Measurements from ENCODE around the gene CCL14. TPM values are rescaled to one million over a fixed set of nuclear protein-coding genes. Genes with fewer than 3 reads are reported as not detected.

Gene CCL14
- total and polyA plus RNA-seq, 10 donors = 72.3 to 1,219 (median 291) TPM

DNA sequence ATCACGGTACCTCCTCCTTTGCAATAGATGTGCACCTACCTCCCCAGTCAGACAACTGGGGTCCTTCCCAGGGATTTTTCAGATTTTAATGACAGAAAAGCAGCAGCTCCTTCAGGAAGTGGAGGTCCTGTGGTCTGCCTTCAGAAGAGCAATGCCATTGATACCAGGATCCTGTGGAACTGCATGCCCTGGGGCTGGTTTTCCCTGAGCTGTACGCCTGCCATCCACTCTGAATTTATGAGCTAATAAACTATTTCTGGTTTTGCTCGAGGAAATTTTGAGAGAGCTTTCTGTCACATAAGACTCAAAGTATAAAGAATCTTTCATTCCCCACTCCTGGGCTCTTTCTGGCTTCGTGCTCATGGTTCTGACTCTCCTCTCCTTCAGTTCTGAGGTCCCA is 41.2 kb upstream of the CCL14 start:
- no peak for DNase-seq
- Histone ChIP-seq H3K36me3 (no peaks in the 10 kb centered on the region), H3K27me3 (replicated peaks in 1 of 7) (no peaks in the 10 kb centered on the region), H3K9me3 (peaks cover 0 to 6% (median 0%) of the 10 kb centered on the region in 8 donors), H3K4me3 (no peak overlapping the region), H3K4me1 (no peaks in the 10 kb centered on the region), H3K27ac (no peak overlapping the region)
- TF ChIP-seq POLR2AphosphoS5 (IDR thresholded peaks at IDR 0.05) (no peak), POLR2A (IDR thresholded peaks at IDR 0.05) (no peak)
- TF ChIP-seq, protein P1, sequence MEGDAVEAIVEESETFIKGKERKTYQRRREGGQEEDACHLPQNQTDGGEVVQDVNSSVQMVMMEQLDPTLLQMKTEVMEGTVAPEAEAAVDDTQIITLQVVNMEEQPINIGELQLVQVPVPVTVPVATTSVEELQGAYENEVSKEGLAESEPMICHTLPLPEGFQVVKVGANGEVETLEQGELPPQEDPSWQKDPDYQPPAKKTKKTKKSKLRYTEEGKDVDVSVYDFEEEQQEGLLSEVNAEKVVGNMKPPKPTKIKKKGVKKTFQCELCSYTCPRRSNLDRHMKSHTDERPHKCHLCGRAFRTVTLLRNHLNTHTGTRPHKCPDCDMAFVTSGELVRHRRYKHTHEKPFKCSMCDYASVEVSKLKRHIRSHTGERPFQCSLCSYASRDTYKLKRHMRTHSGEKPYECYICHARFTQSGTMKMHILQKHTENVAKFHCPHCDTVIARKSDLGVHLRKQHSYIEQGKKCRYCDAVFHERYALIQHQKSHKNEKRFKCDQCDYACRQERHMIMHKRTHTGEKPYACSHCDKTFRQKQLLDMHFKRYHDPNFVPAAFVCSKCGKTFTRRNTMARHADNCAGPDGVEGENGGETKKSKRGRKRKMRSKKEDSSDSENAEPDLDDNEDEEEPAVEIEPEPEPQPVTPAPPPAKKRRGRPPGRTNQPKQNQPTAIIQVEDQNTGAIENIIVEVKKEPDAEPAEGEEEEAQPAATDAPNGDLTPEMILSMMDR (IDR thresholded peaks at IDR 0.05 in 8 of 11, conservative IDR thresholded peaks at IDR 0.05 in 3 of 11) = no peak
- intact Hi-C loops (cut with DNase I; ENCODE audit: low total_unique reads) = no loop called here
- 45 to 80% (median 63%) methylated on average over 4 of the region's 4 CpGs for WGBS, 5 donors

- intact Hi-C loops (cut with DNase I; ENCODE audit: low total_unique reads) = no loop called here
- Histone ChIP-seq H3K27ac (no peak overlapping the region), H3K27me3 (replicated peaks in 1 of 7) (no peaks in the 10 kb centered on the region), H3K4me1 (no peaks in the 10 kb centered on the region), H3K9me3 (peaks cover 0 to 8% (median 0%) of the 10 kb centered on the region in 8 donors), H3K4me3 (no peak overlapping the region), H3K36me3 (no peaks in the 10 kb centered on the region)
- no peak for DNase-seq
- WGBS, 5 donors = 87 to 95% (median 91%) methylated on average over 6 of the region's 6 CpGs
- TF ChIP-seq, protein P1 (IDR thresholded peaks at IDR 0.05 in 8 of 11, conservative IDR thresholded peaks at IDR 0.05 in 3 of 11) = no peak
- TF ChIP-seq POLR2AphosphoS5 (IDR thresholded peaks at IDR 0.05) (no peak), POLR2A (IDR thresholded peaks at IDR 0.05) (no peak)
These were observed 37.8 kb upstream of the CCL14 start for GRCh38 chr17:36024106-36024869.

- TF ChIP-seq, protein P1 (IDR thresholded peaks at IDR 0.05 in 8 of 11, conservative IDR thresholded peaks at IDR 0.05 in 3 of 11) = no peak
- TF ChIP-seq POLR2AphosphoS5 (IDR thresholded peaks at IDR 0.05) (no peak), POLR2A (IDR thresholded peaks at IDR 0.05) (no peak)
- H3K27ac ChIP-seq = no peak overlapping the region
- no peak overlapping the region for H3K4me3 ChIP-seq
- DNase-seq = no peak
- H3K27me3 ChIP-seq (replicated peaks in 1 of 7) = no peaks in the 10 kb centered on the region
- peaks cover 5 to 24% (median 14%) of the 10 kb centered on the region in 6 donors for H3K4me1 ChIP-seq
- intact Hi-C loops (cut with DNase I; ENCODE audit: low total_unique reads) = no loop called here
- WGBS, 5 donors = 94 to 98% (median 94%) methylated on average over 2 of the region's 2 CpGs
- no peaks in the 10 kb centered on the region for H3K36me3 ChIP-seq
- H3K9me3 ChIP-seq = peaks cover 0 to 8% (median 0%) of the 10 kb centered on the region in 8 donors
These were observed 32.9 kb upstream of the CCL14 start for GRCh38 chr17:36019423-36019822.

GRCh38 chr17:36017799-36018198 is 31.3 kb upstream of the CCL14 start, which contains the start of gene CCL23:
CCL23 (minus strand) TSS chr17:36017972; CDS start chr17:36017897, 75 bp downstream.
- Histone ChIP-seq H3K4me3 (peak within 1 kb of the TSS in 1 of 8 donors; percentile 45), H3K27me3 (replicated peaks in 1 of 7) (no peaks in the 10 kb centered on the region), H3K4me1 (peaks cover 5 to 24% (median 14%) of the 10 kb centered on the region in 6 donors), H3K36me3 (peaks cover 0 to under 1% (median 0%) of the 10 kb centered on the region in 6 donors), H3K9me3 (peaks cover 0 to 3% (median 0%) of the 10 kb centered on the region in 8 donors), H3K27ac (peak within 1 kb of the TSS in 7 of 8 donors; percentile 41 to 78 (median 70))
- 14 to 27% (median 15%) methylated on average over 6 of the region's 6 CpGs for WGBS, 5 donors
- no peak for TF ChIP-seq POLR2A (IDR thresholded peaks at IDR 0.05)
- TF ChIP-seq, protein P1 (IDR thresholded peaks at IDR 0.05 in 8 of 11, conservative IDR thresholded peaks at IDR 0.05 in 3 of 11) = peak in 3 of 11 experiments; percentile 13 to 27 (median 22)
- TF ChIP-seq POLR2AphosphoS5 (IDR thresholded peaks at IDR 0.05) = peak; percentile 47 to 76 (median 57)
- intact Hi-C loops (cut with DNase I; ENCODE audit: low total_unique reads) = no loop called here
- no peak for DNase-seq
